MCF 10A (cell line): ENCODE measurements around the gene LATS2. TPM values are rescaled to one million over a fixed set of nuclear protein-coding genes. Genes with fewer than 3 reads are reported as not detected.
A peak's percentile ranks its signal among the peaks of the same experiment; 100 is the strongest.

Source experiments
- BruUV-seq: library from RNA; stranded (reverse); fragments of 400-500 nt; replicated peaks from 2 replicates; lab custom pipeline; 2021; lab: Mats Ljungman, UMichigan
- CTCF ChIA-PET: fragments of 300-600 bp; sonication (Branson Sonifier 250); formaldehyde crosslinking; extraction: SDS; loops from one replicate; lab custom pipeline; 2021; ENCODE audit warnings: antibody characterized with exemption, inconsistent platforms; lab: Yijun Ruan, JAX
- POLR2A ChIA-PET: fragments of 300-600, 350-650 bp; sonication (Branson Sonifier 250); formaldehyde crosslinking; extraction: SDS; loops from one replicate; lab custom pipeline; 2020; ENCODE audit warnings: antibody characterized with exemption, inconsistent platforms; lab: Yijun Ruan, JAX
- DNase-seq: peaks from one replicate; pipeline ENCODE4 v3.0.0-alpha.2; 2018; ENCODE audit not compliant: unreplicated experiment
- H3K27ac Mint-ChIP-seq: one replicate; pipeline ENCODE4 v1.8.0; 2022; ENCODE audit warnings: mild to moderate bottlenecking, low read depth, mixed read lengths; ENCODE audit not compliant: unreplicated experiment
- H3K27me3 Mint-ChIP-seq: one replicate; pipeline ENCODE4 v1.8.0; 2022; ENCODE audit warnings: mixed read lengths; ENCODE audit not compliant: insufficient read depth, unreplicated experiment
- H3K36me3 Mint-ChIP-seq: one replicate; pipeline ENCODE4 v1.8.0; 2022; ENCODE audit warnings: mild to moderate bottlenecking, moderate library complexity, mixed read lengths; ENCODE audit not compliant: insufficient read depth, unreplicated experiment
- H3K4me1 Mint-ChIP-seq: one replicate; pipeline ENCODE4 v1.8.0; 2022; ENCODE audit warnings: mixed read lengths; ENCODE audit not compliant: insufficient read depth, unreplicated experiment
- H3K4me3 Mint-ChIP-seq: one replicate; pipeline ENCODE4 v1.8.0; 2022; ENCODE audit warnings: mild to moderate bottlenecking, moderate library complexity, mixed read lengths; ENCODE audit not compliant: unreplicated experiment
- H3K9me3 Mint-ChIP-seq: one replicate; pipeline ENCODE4 v1.8.0; 2022; ENCODE audit warnings: mixed read lengths; ENCODE audit not compliant: unreplicated experiment
- intact Hi-C: fragments of 100-400 bp; cut with micrococcal nuclease; formaldehyde crosslinking; loops from 2 replicates; pipeline ENCODE4 v1.14.1; 2022
- total RNA-seq: library from RNA; stranded (reverse); gene quantifications from 2 replicates; pipeline ENCODE4 v1.2.3, GENCODE V29; 2022
- TF ChIP-seq, protein P1 (sequence below): fragments of 200-600 bp; IDR thresholded peaks from one replicate; pipeline ENCODE4 v1.8.0; 2022; ENCODE audit warnings: antibody characterized with exemption, mild to moderate bottlenecking; ENCODE audit not compliant: unreplicated experiment

Gene LATS2
- total RNA-seq, 1 experiment from 2014 or later: 32.3 TPM

DNA sequence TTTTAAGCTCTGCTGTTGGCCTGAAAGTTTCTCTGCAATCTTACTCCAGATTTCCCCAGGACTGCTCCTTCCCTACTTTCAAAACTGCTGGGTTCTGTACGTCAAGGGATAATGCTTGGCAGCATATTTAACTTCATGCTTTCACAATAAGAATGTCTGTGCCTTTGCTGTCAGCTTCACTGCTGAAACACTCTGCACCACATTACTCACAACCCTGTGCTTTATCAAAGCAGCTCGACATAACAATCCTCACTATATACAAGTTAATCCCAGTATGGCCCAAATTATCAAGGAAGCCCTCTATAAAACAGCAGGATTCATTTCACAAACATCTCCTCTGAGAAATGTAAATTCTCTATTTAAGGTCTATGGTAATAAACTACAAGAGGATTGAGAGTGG is 17.5 kb downstream of the LATS2 start:
- peaks cover 51% of the 10 kb centered on the region for H3K36me3 Mint-ChIP-seq
- TF ChIP-seq, protein P1, sequence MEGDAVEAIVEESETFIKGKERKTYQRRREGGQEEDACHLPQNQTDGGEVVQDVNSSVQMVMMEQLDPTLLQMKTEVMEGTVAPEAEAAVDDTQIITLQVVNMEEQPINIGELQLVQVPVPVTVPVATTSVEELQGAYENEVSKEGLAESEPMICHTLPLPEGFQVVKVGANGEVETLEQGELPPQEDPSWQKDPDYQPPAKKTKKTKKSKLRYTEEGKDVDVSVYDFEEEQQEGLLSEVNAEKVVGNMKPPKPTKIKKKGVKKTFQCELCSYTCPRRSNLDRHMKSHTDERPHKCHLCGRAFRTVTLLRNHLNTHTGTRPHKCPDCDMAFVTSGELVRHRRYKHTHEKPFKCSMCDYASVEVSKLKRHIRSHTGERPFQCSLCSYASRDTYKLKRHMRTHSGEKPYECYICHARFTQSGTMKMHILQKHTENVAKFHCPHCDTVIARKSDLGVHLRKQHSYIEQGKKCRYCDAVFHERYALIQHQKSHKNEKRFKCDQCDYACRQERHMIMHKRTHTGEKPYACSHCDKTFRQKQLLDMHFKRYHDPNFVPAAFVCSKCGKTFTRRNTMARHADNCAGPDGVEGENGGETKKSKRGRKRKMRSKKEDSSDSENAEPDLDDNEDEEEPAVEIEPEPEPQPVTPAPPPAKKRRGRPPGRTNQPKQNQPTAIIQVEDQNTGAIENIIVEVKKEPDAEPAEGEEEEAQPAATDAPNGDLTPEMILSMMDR: no peak
- DNase-seq: no peak
- intact Hi-C loops: no loop called here
- no peaks in the 10 kb centered on the region for H3K9me3 Mint-ChIP-seq
- peaks cover 28% of the 10 kb centered on the region for H3K4me1 Mint-ChIP-seq
- no peaks in the 10 kb centered on the region for H3K27me3 Mint-ChIP-seq
- CTCF ChIA-PET: interaction anchor here (0.7 kb wide), 1 partner anchor 12 kb away, joined by 3 read pairs; no protein-coding TSS in a partner anchor
- POLR2A ChIA-PET: interaction anchor here (0.7 to 1.9 kb wide), 5 partner anchors 10 to 132 kb away, joined by 3 to 15 read pairs (median 3); partner anchors contain the start of genes MRPL57 and SKA3
- no peak overlapping the region for H3K4me3 Mint-ChIP-seq
- no TSS peak for BruUV-seq
- no peak overlapping the region for H3K27ac Mint-ChIP-seq

DNA sequence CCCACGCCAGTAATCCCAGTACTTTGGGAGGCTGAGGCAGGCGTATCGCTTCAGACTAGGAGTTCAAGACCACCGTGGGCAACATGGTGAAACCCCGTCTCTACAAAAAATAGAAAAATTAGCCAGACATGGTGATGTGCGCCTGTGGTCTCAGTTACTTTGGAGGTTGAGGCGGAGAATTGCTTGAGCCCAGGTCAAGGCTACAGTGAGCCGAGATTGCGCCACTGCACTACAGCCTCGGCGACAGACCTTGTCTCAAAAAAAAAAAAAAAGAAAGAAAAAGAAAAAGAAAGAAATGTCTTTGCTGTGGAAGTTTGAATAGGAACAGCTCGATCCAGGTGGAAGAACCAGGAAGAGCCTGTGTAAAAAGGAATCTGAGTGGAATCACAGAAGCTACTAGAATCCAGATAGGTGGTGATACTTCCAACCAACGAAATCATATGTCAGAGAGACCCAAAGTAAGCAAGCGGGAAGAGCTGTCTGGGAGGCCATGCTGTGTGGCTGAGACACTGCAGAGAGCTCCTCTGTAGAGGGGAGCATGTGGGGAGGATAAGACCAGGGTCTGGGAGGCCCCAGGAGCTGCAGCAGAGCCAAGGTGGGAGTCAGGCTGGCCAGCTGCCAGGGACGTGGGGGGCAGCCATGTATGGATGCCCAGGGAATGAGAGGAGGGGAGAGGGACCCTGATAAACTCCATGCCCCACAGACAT is 21.1 kb downstream of the LATS2 start:
- H3K36me3 Mint-ChIP-seq: peaks cover 51% of the 10 kb centered on the region
- no peak overlapping the region for H3K4me3 Mint-ChIP-seq
- DNase-seq: no peak
- ChIA-PET POLR2A (no interaction called here), CTCF (interaction anchor here (0.5 to 0.9 kb wide), 7 partner anchors 11 to 577 kb away, joined by 3 to 4 read pairs (median 3); no protein-coding TSS in a partner anchor)
- H3K9me3 Mint-ChIP-seq: no peaks in the 10 kb centered on the region
- peak overlapping the region; percentile 76 for H3K27ac Mint-ChIP-seq
- H3K4me1 Mint-ChIP-seq: peaks cover 32% of the 10 kb centered on the region
- BruUV-seq: no TSS peak
- intact Hi-C loops: no loop called here
- TF ChIP-seq, protein P1: no peak
- H3K27me3 Mint-ChIP-seq: no peaks in the 10 kb centered on the region

DNA sequence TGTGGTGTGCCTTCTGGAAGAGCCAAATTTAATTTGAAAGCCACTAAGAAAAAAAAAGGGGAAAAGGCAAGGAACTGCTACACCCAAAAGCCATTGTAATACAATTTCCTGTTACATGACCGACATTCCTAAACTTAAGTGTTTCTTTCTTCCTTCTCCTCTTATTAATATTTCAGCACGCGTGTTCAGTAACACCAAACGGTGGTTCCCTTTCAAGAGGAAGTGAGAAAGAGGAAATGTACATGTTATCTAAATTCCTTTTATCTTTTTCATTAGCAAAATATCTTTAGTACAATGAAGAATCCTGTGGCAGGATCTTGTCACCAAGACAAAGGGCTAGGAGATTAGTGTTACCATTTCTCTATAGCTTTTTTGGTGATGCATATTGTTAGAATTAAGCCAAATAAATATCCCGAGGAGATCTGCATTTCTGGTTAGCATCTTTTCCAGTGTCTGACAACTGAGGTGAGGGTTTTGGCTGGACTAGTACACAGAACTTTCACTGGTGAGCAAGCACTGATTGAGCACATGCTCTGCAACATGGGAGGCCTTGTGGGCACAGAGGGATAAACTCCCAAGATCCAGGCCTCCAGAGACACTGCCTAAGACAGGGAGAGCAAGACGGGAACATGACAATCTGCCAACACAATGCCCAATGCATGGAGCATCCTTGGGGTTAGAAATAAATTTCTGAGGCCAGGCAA is 22.1 kb downstream of the LATS2 start:
- Mint-ChIP-seq H3K4me3 (no peak overlapping the region), H3K9me3 (no peaks in the 10 kb centered on the region), H3K4me1 (peaks cover 39% of the 10 kb centered on the region), H3K27ac (peak overlapping the region; percentile 43), H3K27me3 (no peaks in the 10 kb centered on the region), H3K36me3 (peaks cover 47% of the 10 kb centered on the region)
- no TSS peak for BruUV-seq
- intact Hi-C loops: no loop called here
- ChIA-PET CTCF (interaction anchor here (0.5 kb wide), 1 partner anchor 229 kb away, joined by 3 read pairs; no protein-coding TSS in a partner anchor), POLR2A (interaction anchor here (1.2 kb wide), 1 partner anchor 21 kb away, joined by 3 read pairs; no protein-coding TSS in a partner anchor)
- TF ChIP-seq, protein P1: no peak
- no peak for DNase-seq

DNA sequence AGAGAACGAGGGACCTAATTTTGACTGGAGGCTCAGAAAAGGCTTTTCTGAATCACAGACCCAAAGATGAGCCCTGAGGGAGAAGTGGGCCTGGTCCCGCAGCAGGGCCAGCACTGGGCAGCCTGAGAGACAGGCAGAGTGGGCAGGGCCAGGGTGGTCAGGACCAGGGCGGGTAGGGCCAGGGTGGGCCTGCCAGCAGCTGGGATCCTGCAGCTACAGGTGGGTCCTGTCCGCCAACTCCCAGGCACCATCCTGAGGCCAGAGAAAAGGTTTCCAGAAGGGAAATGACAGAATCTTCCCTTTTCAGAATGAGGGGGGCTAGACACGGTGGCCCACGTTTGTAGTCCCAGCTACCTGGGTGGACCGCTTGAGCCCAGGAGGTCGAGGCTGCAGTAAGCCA is 23.7 kb downstream of the LATS2 start:
- no peak for DNase-seq
- H3K4me3 Mint-ChIP-seq: no peak overlapping the region
- intact Hi-C loops: no loop called here
- no TSS peak for BruUV-seq
- CTCF ChIA-PET: interaction anchor here (0.6 kb wide), 1 partner anchor 94 kb away, joined by 3 read pairs; no protein-coding TSS in a partner anchor
- POLR2A ChIA-PET: no interaction called here
- peak overlapping the region; percentile 27 for H3K27ac Mint-ChIP-seq
- H3K9me3 Mint-ChIP-seq: no peaks in the 10 kb centered on the region
- TF ChIP-seq, protein P1: no peak
- H3K4me1 Mint-ChIP-seq: peaks cover 48% of the 10 kb centered on the region
- H3K27me3 Mint-ChIP-seq: no peaks in the 10 kb centered on the region
- peaks cover 32% of the 10 kb centered on the region for H3K36me3 Mint-ChIP-seq
